ENCODE results near the gene TBX1.

- TF ChIP-seq, protein P1, sequence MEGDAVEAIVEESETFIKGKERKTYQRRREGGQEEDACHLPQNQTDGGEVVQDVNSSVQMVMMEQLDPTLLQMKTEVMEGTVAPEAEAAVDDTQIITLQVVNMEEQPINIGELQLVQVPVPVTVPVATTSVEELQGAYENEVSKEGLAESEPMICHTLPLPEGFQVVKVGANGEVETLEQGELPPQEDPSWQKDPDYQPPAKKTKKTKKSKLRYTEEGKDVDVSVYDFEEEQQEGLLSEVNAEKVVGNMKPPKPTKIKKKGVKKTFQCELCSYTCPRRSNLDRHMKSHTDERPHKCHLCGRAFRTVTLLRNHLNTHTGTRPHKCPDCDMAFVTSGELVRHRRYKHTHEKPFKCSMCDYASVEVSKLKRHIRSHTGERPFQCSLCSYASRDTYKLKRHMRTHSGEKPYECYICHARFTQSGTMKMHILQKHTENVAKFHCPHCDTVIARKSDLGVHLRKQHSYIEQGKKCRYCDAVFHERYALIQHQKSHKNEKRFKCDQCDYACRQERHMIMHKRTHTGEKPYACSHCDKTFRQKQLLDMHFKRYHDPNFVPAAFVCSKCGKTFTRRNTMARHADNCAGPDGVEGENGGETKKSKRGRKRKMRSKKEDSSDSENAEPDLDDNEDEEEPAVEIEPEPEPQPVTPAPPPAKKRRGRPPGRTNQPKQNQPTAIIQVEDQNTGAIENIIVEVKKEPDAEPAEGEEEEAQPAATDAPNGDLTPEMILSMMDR (conservative IDR thresholded peaks at IDR 0.05; ENCODE audit: low read length) = no peak
- TF ChIP-seq EZH2phosphoT487 (IDR thresholded peaks at IDR 0.05; ENCODE audit: borderline replicate concordance, low read depth, low read length) = no peak
Measured at GRCh38 chr22:19773470-19774040, 13.0 kb downstream of the TBX1 start.
